Hepatocyte (in vitro differentiated cells): ENCODE results near the gene GPER1.

Source experiments
- CTCF ChIP-seq: fragments of 200-600 bp; sonication (generic); IDR thresholded peaks from 2 replicates; pipeline ENCODE4 v1.5.1; 2016; ENCODE audit warnings: antibody characterized with exemption, mild to moderate bottlenecking; ENCODE audit not compliant: poor library complexity
- EZH2 ChIP-seq: fragments of 200-600 bp; sonication (generic); IDR thresholded peaks from 2 replicates; pipeline ENCODE4 v1.6.1; 2016; ENCODE audit warnings: antibody characterized with exemption, mild to moderate bottlenecking, borderline replicate concordance
- EZH2phosphoT487 ChIP-seq: fragments of 200-600 bp; sonication (generic); IDR thresholded peaks from one replicate; pipeline ENCODE4 v1.6.1; 2018; ENCODE audit warnings: antibody characterized with exemption, mild to moderate bottlenecking, low read depth, moderate library complexity; ENCODE audit not compliant: unreplicated experiment, severe bottlenecking

- TF ChIP-seq CTCF = no peak
- TF ChIP-seq EZH2 = no peak
- no peak for TF ChIP-seq EZH2phosphoT487
These were observed 8.9 kb upstream of the GPER1 start for GRCh38 chr7:1078985-1079384.
